ENCODE measurements around the gene AGMO. TPM values are rescaled to one million over a fixed set of nuclear protein-coding genes. Genes with fewer than 3 reads are reported as not detected.

Gene AGMO
- total RNA-seq, 3 donors from 2014 or later (not counting 1 experiment from before 2014, with no cell fraction given), result not detected

DNA sequence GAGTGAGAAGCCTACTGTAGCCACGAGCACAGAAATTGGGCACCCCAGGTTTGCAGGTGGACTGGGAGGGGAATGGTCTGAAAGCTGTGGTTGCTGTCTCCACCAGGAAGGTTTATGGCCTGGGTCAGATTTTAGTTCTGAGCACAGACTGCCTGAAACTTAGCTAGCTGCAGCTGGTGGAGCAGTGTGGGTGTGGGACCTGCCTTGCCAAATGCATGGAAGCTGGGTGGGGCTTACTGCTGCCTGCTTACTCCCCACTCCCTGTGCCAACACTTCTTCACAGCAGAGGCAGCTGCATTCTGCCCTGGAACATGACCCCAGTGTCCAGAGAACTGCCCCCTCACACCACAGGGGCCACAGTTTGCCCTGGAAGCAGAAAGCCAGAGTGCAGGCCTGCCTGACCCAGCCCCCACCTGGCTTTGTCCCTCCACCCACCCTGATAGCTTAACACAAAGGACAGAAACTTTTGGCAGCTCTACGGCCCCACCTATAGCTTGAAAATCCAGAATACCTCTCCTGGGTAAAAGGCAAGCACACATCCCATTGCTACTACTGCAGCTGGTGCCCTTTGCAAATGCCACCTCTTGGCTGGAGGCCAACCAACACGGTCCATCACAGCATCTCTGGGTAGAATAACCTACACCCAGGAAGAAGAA lies 281.6 kb downstream of the AGMO start:
- TF ChIP-seq, protein P1, sequence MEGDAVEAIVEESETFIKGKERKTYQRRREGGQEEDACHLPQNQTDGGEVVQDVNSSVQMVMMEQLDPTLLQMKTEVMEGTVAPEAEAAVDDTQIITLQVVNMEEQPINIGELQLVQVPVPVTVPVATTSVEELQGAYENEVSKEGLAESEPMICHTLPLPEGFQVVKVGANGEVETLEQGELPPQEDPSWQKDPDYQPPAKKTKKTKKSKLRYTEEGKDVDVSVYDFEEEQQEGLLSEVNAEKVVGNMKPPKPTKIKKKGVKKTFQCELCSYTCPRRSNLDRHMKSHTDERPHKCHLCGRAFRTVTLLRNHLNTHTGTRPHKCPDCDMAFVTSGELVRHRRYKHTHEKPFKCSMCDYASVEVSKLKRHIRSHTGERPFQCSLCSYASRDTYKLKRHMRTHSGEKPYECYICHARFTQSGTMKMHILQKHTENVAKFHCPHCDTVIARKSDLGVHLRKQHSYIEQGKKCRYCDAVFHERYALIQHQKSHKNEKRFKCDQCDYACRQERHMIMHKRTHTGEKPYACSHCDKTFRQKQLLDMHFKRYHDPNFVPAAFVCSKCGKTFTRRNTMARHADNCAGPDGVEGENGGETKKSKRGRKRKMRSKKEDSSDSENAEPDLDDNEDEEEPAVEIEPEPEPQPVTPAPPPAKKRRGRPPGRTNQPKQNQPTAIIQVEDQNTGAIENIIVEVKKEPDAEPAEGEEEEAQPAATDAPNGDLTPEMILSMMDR (IDR thresholded peaks at IDR 0.05), result no peak
- Histone ChIP-seq H3K4me3 (ENCODE audit: low read length) (no peak overlapping the region), H3K27me3 (ENCODE audit: control insufficient read depth, insufficient read depth, low read length) (no peaks in the 10 kb centered on the region), H3K27ac (ENCODE audit: low read length) (no peak overlapping the region), H3K36me3 (ENCODE audit: control insufficient read depth, insufficient read depth, low read length) (no peaks in the 10 kb centered on the region), H3K4me1 (ENCODE audit: control insufficient read depth, insufficient read depth, low read length) (no peaks in the 10 kb centered on the region), H3K9me3 (ENCODE audit: control insufficient read depth, insufficient read depth, low read length) (peaks cover 42% of the 10 kb centered on the region)
- Mint-ChIP-seq H3K27ac (no peak overlapping the region), H3K4me1 (no peaks in the 10 kb centered on the region), H3K9me3 (peaks cover 19 to 40% of the 10 kb centered on the region in 2 donors), H3K36me3 (peaks cover 15% of the 10 kb centered on the region), H3K27me3 (ENCODE audit: low read depth in 2 of 2) (no peaks in the 10 kb centered on the region), H3K4me3 (no peak overlapping the region)
- ATAC-seq, result no peak
- intact Hi-C loops (cut with micrococcal nuclease), result no loop called here
- 70% methylated on average over 3 of the region's 3 CpGs for WGBS (ENCODE audit: insufficient coverage)
- DNase-seq, result no peak

DNA sequence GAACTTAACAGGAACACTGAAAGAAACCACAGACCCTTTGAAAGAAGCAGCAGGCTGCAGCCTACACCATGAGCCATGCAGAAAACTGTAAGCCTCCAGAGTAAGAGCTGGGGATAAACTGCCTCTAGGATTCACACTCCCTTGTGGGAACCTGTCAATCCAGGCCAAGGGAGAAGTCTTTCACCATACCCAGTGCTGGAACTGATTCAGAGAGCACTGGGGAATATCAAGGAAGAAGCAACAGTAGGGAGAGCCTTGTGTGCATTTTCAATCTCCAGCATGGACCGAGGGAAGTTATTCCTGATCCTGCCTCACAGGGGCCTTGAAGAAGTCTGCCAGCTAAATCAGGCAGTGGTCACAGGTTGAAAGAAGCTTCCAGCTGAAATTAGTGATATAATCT lies 282.2 kb downstream of the AGMO start:
- Histone ChIP-seq H3K36me3 (ENCODE audit: control insufficient read depth, insufficient read depth, low read length) (no peaks in the 10 kb centered on the region), H3K4me1 (ENCODE audit: control insufficient read depth, insufficient read depth, low read length) (no peaks in the 10 kb centered on the region), H3K9me3 (ENCODE audit: control insufficient read depth, insufficient read depth, low read length) (peaks cover 42% of the 10 kb centered on the region), H3K27ac (ENCODE audit: low read length) (no peak overlapping the region), H3K27me3 (ENCODE audit: control insufficient read depth, insufficient read depth, low read length) (no peaks in the 10 kb centered on the region), H3K4me3 (ENCODE audit: low read length) (no peak overlapping the region)
- intact Hi-C loops (cut with micrococcal nuclease), result no loop called here
- WGBS (ENCODE audit: insufficient coverage), result 90% methylated on average over 1 of the region's 1 CpG
- no peaks in the 10 kb centered on the region for H3K27me3 Mint-ChIP-seq (ENCODE audit: low read depth in 2 of 2)
- ATAC-seq (no peak), DNase-seq (no peak)
- no peak overlapping the region for H3K27ac Mint-ChIP-seq
- peaks cover 19 to 37% of the 10 kb centered on the region in 2 donors for H3K9me3 Mint-ChIP-seq
- H3K4me1 Mint-ChIP-seq, result no peaks in the 10 kb centered on the region
- TF ChIP-seq, protein P1 (IDR thresholded peaks at IDR 0.05), result no peak
- H3K36me3 Mint-ChIP-seq, result peaks cover 16% of the 10 kb centered on the region
- H3K4me3 Mint-ChIP-seq, result no peak overlapping the region

DNA sequence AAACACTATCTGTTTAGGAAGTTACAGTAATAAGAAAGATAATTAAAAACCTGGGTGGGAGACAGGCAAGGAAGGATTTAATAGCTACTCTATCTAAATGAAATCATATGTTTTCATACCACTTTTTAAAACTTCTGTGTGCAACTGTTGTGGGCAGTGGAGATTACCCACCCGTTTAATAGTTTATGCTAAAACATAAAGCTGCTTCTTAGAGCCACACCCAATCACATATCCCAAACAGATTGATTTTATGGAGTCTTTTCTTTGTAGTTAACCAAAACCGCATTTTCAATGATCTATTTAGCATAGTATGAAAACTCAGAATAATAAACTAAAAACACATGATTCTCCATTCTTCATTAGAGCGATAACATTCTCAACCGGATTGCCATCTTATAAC lies 304.1 kb downstream of the AGMO start:
- Histone ChIP-seq H3K36me3 (ENCODE audit: control insufficient read depth, insufficient read depth, low read length) (no peaks in the 10 kb centered on the region), H3K4me1 (ENCODE audit: control insufficient read depth, insufficient read depth, low read length) (no peaks in the 10 kb centered on the region), H3K9me3 (ENCODE audit: control insufficient read depth, insufficient read depth, low read length) (peaks cover 5% of the 10 kb centered on the region), H3K27ac (ENCODE audit: low read length) (no peak overlapping the region), H3K4me3 (ENCODE audit: low read length) (no peak overlapping the region), H3K27me3 (ENCODE audit: control insufficient read depth, insufficient read depth, low read length) (no peaks in the 10 kb centered on the region)
- intact Hi-C loops (cut with micrococcal nuclease), result no loop called here
- TF ChIP-seq, protein P1 (IDR thresholded peaks at IDR 0.05), result no peak
- Mint-ChIP-seq H3K36me3 (peaks cover 37% of the 10 kb centered on the region), H3K27me3 (ENCODE audit: low read depth in 2 of 2) (no peaks in the 10 kb centered on the region), H3K4me1 (no peaks in the 10 kb centered on the region), H3K9me3 (peaks cover 27 to 38% of the 10 kb centered on the region in 2 donors), H3K4me3 (no peak overlapping the region), H3K27ac (no peak overlapping the region)
- ATAC-seq (no peak), DNase-seq (no peak)
- WGBS (ENCODE audit: insufficient coverage), result 100% methylated on average over 1 of the region's 4 CpGs

DNA sequence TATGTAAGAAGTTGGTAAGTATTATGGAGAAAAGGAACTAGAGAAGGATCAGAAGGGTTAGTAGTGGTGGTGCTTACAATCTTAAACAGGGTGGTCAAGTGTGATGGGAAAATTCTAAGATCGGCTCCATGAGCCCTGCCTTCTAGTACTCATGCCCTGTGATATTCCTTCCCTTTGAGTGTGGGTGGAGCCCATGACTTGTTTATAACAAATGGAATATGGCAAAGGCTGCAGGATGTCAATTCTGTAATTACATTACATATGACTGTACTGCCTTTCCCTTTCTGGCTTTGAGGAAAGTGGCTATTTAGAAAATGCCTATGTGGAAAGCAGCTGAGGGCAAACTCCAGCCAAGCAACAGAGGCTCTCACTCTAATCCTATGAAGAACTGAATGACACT lies 309.6 kb downstream of the AGMO start:
- Mint-ChIP-seq H3K4me3 (no peak overlapping the region), H3K9me3 (peaks cover 23 to 29% of the 10 kb centered on the region in 2 donors), H3K27me3 (ENCODE audit: low read depth in 2 of 2) (no peaks in the 10 kb centered on the region), H3K4me1 (no peaks in the 10 kb centered on the region), H3K27ac (no peak overlapping the region), H3K36me3 (peaks cover 16% of the 10 kb centered on the region)
- Histone ChIP-seq H3K4me3 (ENCODE audit: low read length) (no peak overlapping the region), H3K9me3 (ENCODE audit: control insufficient read depth, insufficient read depth, low read length) (peaks cover 2% of the 10 kb centered on the region), H3K4me1 (ENCODE audit: control insufficient read depth, insufficient read depth, low read length) (no peaks in the 10 kb centered on the region), H3K27me3 (ENCODE audit: control insufficient read depth, insufficient read depth, low read length) (no peaks in the 10 kb centered on the region), H3K36me3 (ENCODE audit: control insufficient read depth, insufficient read depth, low read length) (no peaks in the 10 kb centered on the region), H3K27ac (ENCODE audit: low read length) (no peak overlapping the region)
- ATAC-seq, result no peak
- TF ChIP-seq, protein P1 (IDR thresholded peaks at IDR 0.05), result no peak
- DNase-seq, result no peak
- 87% methylated on average over 1 of the region's 1 CpG for WGBS (ENCODE audit: insufficient coverage)
- intact Hi-C loops (cut with micrococcal nuclease), result no loop called here

Measured in natural killer cell (primary cell).